ENCODE measurements around the gene LIG3. TPM values are rescaled to one million over a fixed set of nuclear protein-coding genes. Genes with fewer than 3 reads are reported as not detected.

Gene LIG3
- total RNA-seq, 6 experiments from 2014 or later: 22.6 to 34.4 (median 31.9) TPM

- Mint-ChIP-seq H3K27me3 (ENCODE audit: insufficient read depth) (no peaks in the 10 kb centered on the region; the same call in none of the 2 replicates), H3K9me3 (no peaks in the 10 kb centered on the region), H3K36me3 (ENCODE audit: low read depth) (peaks cover 14% of the 10 kb centered on the region; the same call in 1 of the 2 replicates), H3K4me3 (no peak overlapping the region), H3K27ac (no peak overlapping the region), H3K4me1 (ENCODE audit: low read depth) (peaks cover 27% of the 10 kb centered on the region)
- DNase-seq: no peak
- TF ChIP-seq CTCF (IDR thresholded peaks at IDR 0.05): no peak
Observed at GRCh38 chr17:35018814-35019213, 38.5 kb downstream of the LIG3 start.

DNA sequence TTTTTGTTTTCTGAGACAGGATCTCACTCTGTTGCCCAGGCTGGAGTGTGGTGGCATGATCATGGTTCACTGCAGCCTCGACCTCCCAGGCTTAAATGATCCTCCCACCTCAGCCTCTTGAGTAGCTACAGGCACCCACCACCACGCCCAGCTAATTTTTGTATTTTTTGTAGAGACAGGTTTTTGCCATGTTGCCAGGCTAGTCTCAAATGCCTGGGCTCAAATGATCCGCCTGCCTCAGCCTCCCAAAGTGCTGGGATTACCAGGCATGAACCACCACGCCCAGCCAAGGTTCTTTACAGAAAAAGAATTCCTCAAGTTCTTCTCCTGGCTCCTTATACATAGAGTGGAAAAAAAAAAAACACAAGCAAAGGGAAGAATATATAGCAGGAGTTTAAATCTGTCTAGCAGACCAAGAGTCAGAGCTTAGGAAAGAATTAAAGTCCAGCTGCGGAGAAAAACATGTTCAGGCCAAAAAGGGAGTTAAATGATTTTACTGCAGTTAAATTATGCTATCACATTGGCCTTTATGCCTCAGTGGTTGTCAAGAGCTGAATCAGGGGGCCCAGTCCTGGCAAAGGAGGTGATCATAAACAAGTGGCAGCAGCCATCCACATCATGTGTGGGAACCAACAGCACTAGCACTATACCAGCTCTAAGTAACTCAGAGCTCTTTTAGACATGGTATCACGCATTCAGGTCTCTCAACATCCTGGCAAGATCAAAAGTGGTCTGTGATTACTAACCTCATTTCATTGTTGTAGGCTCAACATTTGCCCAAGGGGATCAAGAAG is 39.3 kb downstream of the LIG3 start:
- Mint-ChIP-seq H3K4me1 (ENCODE audit: low read depth) (peaks cover 27% of the 10 kb centered on the region), H3K27ac (no peak overlapping the region)
- TF ChIP-seq CTCF (IDR thresholded peaks at IDR 0.05): no peak

DNA sequence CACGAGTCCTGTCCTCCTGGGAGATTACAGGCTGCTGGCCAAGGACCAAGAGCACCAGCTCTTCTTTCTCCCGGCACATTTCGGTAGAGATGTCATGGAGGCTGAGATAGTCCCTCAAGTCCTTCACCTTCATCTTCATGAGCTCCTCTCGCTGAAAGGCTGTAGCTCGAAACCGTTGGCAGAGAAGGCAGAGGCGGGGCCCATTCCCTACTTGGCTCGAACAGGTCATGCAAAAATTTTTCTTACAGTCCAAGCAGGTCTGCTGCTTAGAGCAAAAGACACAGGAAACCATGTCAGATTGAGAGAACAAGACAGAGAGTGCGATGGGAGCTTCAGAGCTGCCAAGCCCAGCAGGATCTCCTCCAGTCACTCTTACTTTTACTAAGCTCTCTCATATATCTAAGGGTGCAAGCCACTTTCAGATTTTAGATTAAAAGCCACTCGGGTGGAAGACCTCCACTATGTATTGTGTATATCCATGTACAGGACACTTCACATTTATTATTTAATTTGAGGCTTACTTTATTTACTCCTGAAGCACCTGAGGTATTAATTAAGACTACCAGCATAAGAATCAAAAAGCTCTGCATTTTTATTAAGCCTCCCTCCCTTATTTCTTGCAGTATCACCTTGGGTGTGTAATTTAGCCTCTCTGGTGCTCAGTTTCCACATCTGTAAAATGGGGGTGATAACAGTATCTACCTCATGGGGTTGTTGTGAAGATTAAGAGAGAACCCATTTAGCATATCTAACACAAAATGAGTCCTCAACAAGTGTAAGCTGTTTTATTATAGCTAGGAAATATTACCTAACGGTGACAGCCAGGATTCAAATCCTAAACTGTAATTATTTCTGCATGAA is 41.4 kb downstream of the LIG3 start:
- H3K27me3 Mint-ChIP-seq (ENCODE audit: insufficient read depth): no peaks in the 10 kb centered on the region; the same call in none of the 2 replicates
- no peak for DNase-seq
- TF ChIP-seq CTCF (IDR thresholded peaks at IDR 0.05): no peak
- peaks cover 14% of the 10 kb centered on the region; the same call in 1 of the 2 replicates for H3K36me3 Mint-ChIP-seq (ENCODE audit: low read depth)
- H3K9me3 Mint-ChIP-seq: no peaks in the 10 kb centered on the region
- H3K4me1 Mint-ChIP-seq (ENCODE audit: low read depth): peaks cover 27% of the 10 kb centered on the region
- peak overlapping the region; percentile 99 for H3K27ac Mint-ChIP-seq
- H3K4me3 Mint-ChIP-seq: peak overlapping the region; percentile 70; the same call in 1 of the 2 replicates

More for the DNA sequence above, 39.3 kb downstream of the LIG3 start:
- no peak overlapping the region for H3K4me3 Mint-ChIP-seq
- DNase-seq: no peak
- peaks cover 14% of the 10 kb centered on the region; the same call in 1 of the 2 replicates for H3K36me3 Mint-ChIP-seq (ENCODE audit: low read depth)
- no peaks in the 10 kb centered on the region; the same call in none of the 2 replicates for H3K27me3 Mint-ChIP-seq (ENCODE audit: insufficient read depth)
- no peaks in the 10 kb centered on the region for H3K9me3 Mint-ChIP-seq

- peak overlapping the region; percentile 99 for H3K27ac Mint-ChIP-seq
- H3K4me1 Mint-ChIP-seq (ENCODE audit: low read depth): peaks cover 27% of the 10 kb centered on the region
- H3K27me3 Mint-ChIP-seq (ENCODE audit: insufficient read depth): no peaks in the 10 kb centered on the region; the same call in none of the 2 replicates
- peak; percentile 90 for DNase-seq
- H3K36me3 Mint-ChIP-seq (ENCODE audit: low read depth): peaks cover 14% of the 10 kb centered on the region; the same call in 1 of the 2 replicates
- TF ChIP-seq CTCF (IDR thresholded peaks at IDR 0.05): peak; percentile 32
- peak overlapping the region; percentile 70 for H3K4me3 Mint-ChIP-seq
- H3K9me3 Mint-ChIP-seq: no peaks in the 10 kb centered on the region
Observed at GRCh38 chr17:35022536-35023063, 42.3 kb downstream of the LIG3 start.

DNA sequence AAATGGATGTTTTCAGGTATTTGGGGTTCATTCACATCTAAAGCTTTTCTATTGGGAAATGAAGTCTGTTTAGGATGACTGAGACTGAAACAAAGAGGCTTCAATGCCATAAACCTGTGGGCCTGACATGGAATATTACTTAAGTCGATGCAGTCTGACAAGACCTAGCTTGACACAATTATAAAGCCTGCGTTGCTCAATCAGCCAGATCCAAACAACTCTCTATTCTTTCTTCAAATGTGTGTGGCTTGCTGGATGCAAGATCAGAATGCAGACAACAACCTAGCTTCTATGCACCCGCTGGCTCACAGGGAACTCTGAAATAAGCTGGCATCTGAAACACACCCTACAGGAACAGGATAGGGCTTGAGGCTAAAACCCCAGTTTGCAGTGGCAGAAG is 43.2 kb downstream of the LIG3 start:
- no peaks in the 10 kb centered on the region; the same call in none of the 2 replicates for H3K27me3 Mint-ChIP-seq (ENCODE audit: insufficient read depth)
- peaks cover 31% of the 10 kb centered on the region for H3K4me1 Mint-ChIP-seq (ENCODE audit: low read depth)

More for the DNA sequence above, 43.2 kb downstream of the LIG3 start:
- DNase-seq: no peak
- peaks cover 14% of the 10 kb centered on the region; the same call in 1 of the 2 replicates for H3K36me3 Mint-ChIP-seq (ENCODE audit: low read depth)
- no peak overlapping the region for H3K4me3 Mint-ChIP-seq
- no peaks in the 10 kb centered on the region for H3K9me3 Mint-ChIP-seq
- no peak for TF ChIP-seq CTCF (IDR thresholded peaks at IDR 0.05)
- peak overlapping the region; percentile 99 for H3K27ac Mint-ChIP-seq

Measured in HFFc6 (cell line).